Ammon's horn (tissue), 1 donor: ENCODE results near the gene RABL2A.
A peak's percentile ranks its signal among the peaks of the same experiment; 100 is the strongest.
"Not testable (repeated sequence)": the region's sequence is repeated elsewhere in the genome, so short reads cannot be mapped to it uniquely, and the experiment has no call there.

Experiments used
- DNase-seq: peaks from one replicate; pipeline ENCODE4 v3.0.0-alpha.2; 2016; ENCODE audit warnings: low spot score

Gene RABL2A

DNA sequence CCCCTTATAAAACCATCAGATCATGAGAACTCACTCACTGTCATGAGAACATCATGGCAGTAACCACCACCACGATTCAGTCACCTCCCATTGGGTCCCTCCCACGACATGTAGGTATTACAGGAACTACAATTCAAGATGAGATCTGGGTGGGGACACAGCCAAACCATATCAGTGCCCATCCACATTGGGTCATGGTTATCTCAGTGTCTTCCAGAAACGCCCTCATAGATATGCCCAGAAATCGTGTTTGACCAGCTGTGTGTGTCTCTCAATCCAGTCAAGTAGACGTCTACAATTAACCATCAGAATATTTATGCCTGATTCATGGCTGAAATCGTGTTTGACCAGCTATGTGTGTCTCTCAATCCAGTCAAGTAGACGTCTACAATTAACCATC, 17.2 kb upstream of the RABL2A start:
- not testable (repeated sequence) for DNase-seq

GRCh38 chr2:113621002-113621401, 6.1 kb upstream of the RABL2A start:
- DNase-seq = not testable (repeated sequence)

GRCh38 chr2:113625906-113626305, 1.2 kb upstream of the RABL2A start:
- not testable (repeated sequence) for DNase-seq

GRCh38 chr2:113632849-113633345, 5.8 kb downstream of the RABL2A start:
- DNase-seq = peak; percentile 21

GRCh38 chr2:113635358-113635757, 8.3 kb downstream of the RABL2A start:
- DNase-seq = not testable (repeated sequence)

- not testable (repeated sequence) for DNase-seq
These were observed 9.2 kb downstream of the RABL2A start for GRCh38 chr2:113636226-113636625.

DNA sequence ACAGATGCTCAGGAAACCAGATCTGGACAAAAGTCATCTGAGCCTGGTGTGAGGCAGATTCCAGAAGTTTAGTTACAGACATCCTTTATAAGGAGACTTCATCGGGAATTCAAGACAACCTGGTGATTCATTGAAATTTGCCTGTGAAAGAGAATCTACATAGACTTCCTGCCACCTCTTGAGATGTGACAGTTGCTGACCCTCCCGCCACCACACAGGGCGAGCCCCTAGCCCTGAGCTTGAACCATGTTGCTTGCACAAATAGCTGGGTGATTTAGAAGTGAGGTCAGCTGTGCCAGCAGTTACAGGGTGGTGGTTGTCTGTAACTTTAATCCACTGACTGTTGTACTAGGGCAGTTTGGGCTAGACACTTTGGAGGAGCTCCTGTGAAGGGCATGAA, 11.0 kb downstream of the RABL2A start:
- DNase-seq = not testable (repeated sequence)

DNA sequence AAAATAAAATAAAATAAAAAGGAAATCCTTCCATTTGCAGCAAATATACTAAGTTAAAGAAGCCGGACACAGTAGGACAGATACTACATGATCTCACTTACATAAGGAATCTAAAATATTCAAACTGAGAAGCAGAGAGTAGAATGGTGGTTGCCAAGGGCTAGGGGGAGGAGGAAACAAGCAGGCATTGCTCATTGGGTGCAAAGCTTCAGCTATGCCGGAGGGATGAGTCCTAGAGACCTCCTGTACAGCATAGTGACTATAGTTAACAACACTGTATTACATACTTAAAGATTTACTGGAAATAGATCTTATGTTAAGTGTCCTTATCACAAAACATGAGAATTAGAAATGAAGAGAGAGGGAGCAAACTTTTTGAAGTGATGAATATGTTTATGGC, 19.2 kb downstream of the RABL2A start:
- not testable (repeated sequence) for DNase-seq

DNA sequence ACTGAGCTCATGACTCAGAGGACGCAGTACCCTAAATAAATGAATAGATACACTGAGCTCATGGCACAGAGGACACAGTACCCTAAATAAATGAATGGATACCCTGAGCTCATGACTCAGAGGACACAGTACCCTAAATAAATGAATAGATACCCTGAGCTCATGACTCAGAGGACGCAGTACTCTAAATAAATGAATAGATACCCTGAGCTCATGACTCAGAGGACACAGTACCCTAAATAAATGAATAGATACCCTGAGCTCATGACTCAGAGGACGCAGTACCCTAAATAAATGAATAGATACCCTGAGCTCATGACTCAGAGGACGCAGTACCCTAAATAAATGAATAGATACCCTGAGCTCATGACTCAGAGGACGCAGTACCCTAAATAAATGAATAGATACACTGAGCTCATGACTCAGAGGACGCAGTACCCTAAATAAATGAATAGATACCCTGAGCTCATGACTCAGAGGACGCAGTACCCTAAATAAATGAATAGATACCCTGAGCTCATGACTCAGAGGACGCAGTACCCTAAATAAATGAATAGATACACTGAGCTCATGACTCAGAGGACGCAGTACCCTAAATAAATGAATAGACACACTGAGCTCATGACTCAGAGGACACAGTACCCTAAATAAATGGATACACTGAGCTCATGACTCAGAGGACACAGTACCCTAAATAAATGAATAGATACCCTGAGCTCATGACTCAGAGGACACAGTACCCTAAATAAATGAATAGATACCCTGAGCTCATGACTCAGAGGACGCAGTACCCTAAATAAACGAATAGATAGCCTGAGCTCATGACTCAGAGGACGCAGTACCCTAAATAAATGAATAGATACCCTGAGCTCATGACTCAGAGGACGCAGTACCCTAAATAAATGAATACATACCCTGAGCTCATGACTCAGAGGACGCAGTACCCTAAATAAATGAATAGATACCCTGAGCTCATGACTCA, 24.1 kb downstream of the RABL2A start:
- DNase-seq = not testable (repeated sequence)

GRCh38 chr2:113652599-113652998, 25.5 kb downstream of the RABL2A start:
- not testable (repeated sequence) for DNase-seq

DNA sequence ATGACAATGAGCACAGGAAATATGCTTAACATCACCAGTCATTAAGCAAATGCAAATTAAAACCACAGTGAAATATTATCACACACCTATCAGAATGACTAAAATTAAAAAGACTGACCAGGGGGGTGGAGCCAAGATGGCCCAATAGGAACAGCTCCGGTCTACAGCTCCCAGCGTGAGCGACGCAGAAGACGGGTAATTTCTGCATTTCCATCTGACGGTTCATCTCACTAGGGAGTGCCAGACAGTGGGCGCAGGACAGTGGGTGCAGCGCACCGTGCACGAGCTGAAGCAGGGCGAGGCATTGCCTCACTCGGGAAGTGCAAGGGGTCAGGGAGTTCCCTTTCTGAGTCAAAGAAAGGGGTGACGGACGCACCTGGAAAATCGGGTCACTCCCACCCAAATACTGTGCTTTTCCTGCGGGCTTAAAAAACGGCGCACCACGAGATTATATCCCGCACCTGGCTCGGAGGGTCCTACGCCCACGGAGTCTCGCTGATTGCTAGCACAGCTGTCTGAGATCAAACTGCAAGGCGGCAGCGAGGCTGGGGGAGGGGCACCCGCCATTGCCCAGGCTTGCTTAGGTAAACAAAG, 29.1 kb downstream of the RABL2A start:
- DNase-seq = not testable (repeated sequence)

DNA sequence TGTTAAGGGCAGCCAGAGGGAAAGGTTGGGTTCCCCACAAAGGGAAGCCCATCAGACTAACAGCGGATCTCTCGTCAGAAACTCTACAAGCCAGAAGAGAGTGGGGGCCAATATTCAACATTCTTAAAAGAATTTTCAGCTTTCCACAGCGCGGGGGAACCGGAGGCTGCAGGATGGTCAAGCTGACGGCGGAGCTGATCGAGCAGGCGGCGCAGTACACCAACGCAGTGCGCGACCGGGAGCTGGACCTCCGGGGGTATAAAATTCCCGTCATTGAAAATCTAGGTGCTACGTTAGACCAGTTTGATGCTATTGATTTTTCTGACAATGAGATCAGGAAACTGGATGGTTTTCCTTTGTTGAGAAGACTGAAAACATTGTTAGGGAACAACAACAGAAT, 30.7 kb downstream of the RABL2A start:
- not testable (repeated sequence) for DNase-seq

- DNase-seq = not testable (repeated sequence)
These were observed 36.4 kb downstream of the RABL2A start for GRCh38 chr2:113663285-113664060.

- not testable (repeated sequence) for DNase-seq
These were observed 37.9 kb downstream of the RABL2A start for GRCh38 chr2:113664761-113665533.

GRCh38 chr2:113669013-113669412, 41.9 kb downstream of the RABL2A start:
- DNase-seq = not testable (repeated sequence)

GRCh38 chr2:113672326-113672932, 45.4 kb downstream of the RABL2A start:
- DNase-seq = peak; percentile 10

GRCh38 chr2:113675875-113676274, 48.8 kb downstream of the RABL2A start:
- no peak for DNase-seq

- DNase-seq = no peak
These were observed 49.7 kb downstream of the RABL2A start for GRCh38 chr2:113676623-113677266.

- peak; percentile 69 for DNase-seq
These were observed 50.3 kb downstream of the RABL2A start for GRCh38 chr2:113677330-113677729.

DNA sequence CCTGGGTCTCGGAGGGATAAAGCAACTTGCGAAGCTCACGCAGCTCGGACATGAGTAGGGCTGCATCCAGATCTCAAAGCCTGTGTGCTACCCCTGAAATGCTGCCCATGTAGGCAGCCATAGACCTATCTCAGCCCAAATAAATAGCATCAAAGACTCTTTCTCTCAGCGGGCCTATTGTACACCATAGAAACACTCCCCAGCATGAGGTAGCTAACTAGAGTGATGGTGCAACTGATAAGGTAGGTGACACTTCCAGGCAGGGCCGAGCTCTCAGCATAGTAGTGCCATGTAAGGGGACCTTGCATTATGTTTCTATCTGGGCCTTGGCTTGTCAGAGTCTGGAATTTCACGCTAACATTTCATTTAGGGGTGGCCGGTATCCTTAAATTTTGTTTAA, 52.4 kb downstream of the RABL2A start:
- DNase-seq = no peak
